NCI-H2171 treated with DMSO at 0.1 percent for 48 hours (cell line): ENCODE measurements around the gene ACVR1C.

ENCODE experiments used
- DNase-seq: peaks from one replicate; lab custom pipeline; 2025; lab: John Stamatoyannopoulos, UW

The ACVR1C gene

DNA sequence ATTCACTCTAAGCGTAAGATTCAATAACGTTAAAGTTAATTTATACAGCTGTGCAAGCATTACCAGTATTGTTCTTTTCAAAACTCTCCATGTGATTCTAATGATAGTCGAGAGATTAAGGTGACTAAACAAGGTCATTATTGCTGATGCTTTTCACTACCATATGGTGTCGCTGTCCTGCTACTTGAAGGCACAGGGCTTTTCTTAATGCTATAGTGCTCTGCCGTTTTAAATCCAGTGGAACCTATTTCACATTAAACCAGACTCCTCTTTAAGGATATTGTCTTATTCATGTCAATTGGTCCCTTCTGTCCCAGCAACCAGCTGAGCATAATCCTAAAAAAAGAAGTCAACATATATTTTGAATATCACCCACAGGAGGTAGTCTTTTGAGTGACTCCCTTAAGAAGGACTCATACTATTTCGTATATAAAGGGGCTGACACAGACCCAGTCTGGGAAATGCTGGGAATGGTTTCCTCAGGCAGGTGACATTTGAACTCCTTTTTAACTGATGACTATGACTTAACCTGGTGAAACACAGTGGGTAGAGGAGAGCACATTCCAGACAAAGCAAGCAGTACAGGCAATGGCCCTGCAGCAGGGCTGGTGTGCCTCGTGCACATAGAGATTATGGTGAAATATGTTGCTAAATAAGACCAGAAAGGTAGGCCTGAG, 130.9 kb downstream of the ACVR1C start:
- DNase-seq, result peak; percentile 83

DNA sequence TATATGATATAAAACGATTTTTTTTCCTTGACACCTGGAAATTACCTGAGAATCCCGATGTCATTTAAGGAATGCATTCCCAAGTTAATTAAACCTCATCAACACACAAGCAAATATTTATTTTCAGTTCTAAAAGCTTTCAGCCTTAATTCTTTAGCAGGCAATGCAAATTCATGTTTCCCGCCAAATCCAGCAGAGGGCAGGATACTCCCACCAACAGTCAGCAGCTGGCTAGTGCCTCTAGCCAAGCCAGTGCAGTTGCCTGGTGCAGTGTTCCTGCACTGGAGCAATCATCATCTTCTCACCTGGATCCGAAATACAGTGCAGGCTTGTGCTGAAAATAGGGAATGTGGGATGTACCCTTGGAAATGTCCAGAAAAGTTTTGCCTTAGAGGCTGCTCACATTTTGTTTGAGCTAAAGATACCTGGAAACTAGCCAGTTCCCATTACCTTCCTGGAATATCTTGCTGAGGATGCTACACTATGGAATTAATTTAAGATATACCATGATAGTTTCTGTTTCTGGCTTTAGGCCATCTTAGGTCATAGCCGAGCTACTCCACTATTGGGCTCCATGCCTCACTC, 136.4 kb downstream of the ACVR1C start:
- peak; percentile 80 for DNase-seq

DNA sequence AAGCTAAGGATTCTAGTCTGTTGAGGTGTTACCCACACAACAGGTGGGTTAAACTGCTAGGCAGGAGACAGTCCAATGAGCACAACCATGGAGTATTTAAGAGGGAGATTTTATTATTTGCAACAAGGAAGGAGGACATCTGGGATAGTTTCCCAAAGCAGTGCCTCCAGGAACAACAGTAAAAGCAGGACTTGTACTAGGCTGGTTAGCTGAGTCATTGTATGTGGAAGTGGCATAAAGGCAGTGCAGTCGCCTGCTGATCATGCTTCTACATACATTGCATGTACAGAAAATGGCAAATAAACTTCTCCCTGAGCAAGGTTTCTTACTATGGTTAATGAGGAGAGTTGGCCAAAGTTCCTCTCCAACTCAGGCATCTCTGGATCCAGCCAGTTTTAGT, 138.7 kb downstream of the ACVR1C start:
- no peak for DNase-seq

DNA sequence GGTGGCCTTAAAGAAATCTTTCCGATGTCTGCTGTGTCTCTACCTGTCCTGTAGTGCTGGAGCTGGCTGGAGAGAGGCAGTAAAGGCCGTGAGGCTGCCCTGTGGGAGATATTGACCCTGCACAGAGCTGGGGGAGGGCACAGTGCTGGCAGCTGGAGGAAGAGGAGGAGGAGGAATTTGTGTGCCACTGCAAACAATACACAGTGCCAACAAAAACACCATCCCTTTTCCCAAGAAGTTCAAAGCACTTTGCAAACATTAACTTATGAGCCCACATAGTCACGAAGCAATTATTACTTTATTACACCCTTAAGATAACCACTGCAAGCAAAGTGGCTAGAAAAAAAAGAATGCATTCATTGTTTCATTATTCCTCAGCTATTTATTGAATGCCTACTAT, 139.8 kb downstream of the ACVR1C start:
- DNase-seq, result no peak

DNA sequence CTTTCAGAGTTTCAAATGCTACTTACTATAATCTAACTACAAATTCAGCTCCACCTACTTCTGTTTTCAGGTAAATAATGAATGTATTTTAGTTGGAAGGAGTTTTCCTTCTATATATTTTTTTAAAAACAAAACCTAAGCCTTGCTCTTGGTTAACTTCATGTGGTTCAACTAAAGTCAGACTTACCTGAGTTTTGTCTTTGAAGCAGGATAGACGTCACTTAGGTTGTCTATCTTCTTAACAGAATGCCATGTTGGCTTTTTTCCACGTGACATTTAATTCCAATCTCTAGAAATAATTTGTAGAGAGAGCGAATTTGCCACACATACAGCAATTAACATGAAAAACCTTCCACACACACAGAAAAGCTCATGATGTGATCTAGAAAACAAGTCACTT, 140.9 kb downstream of the ACVR1C start:
- DNase-seq, result no peak

DNA sequence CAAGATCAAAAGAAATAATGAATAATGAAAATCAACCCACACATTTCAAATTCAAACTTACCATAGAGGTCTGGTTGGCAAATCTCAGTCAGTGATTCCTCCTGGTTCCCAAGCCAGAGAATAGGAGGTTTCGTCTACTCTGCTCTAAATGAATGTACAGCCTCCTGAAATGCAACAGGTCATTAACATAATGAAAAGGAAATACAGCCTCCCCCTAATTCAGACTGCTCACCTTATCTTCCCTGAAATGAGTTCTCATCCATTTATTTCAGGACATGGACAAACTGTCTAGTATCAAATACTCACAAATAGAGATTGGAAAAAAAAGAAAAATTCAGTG, 141.4 kb downstream of the ACVR1C start:
- DNase-seq, result no peak

DNA sequence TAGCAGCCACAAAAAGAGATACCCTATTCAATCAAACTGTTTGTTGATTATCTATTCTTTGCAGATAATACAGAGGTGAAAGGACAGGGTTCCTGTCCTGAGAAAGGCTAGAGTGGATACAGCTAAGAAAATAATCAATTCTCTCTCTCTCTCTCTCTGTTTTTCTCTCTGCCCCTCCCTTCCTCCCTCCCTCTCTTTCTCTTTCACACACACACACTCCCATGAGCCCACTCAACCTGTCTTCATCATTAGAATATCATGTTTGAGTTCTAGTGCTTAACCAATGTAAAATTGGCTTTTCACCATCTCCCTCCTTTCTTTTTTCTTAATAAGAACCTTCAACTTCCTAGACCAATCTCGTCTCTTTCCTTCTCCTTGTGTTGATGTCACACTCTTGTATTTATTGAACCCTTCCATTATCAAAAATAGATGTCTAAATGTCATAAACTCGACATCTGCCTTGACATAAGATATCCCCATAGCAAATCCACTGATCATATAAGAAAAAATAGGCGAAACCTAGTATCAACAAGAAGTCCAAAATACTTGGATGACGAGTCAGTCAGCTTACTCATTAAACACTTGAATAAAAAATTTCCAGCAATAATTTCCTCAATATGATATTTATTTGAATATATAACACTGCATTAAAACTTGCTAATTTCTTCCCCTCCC, 141.9 kb downstream of the ACVR1C start:
- no peak for DNase-seq

DNA sequence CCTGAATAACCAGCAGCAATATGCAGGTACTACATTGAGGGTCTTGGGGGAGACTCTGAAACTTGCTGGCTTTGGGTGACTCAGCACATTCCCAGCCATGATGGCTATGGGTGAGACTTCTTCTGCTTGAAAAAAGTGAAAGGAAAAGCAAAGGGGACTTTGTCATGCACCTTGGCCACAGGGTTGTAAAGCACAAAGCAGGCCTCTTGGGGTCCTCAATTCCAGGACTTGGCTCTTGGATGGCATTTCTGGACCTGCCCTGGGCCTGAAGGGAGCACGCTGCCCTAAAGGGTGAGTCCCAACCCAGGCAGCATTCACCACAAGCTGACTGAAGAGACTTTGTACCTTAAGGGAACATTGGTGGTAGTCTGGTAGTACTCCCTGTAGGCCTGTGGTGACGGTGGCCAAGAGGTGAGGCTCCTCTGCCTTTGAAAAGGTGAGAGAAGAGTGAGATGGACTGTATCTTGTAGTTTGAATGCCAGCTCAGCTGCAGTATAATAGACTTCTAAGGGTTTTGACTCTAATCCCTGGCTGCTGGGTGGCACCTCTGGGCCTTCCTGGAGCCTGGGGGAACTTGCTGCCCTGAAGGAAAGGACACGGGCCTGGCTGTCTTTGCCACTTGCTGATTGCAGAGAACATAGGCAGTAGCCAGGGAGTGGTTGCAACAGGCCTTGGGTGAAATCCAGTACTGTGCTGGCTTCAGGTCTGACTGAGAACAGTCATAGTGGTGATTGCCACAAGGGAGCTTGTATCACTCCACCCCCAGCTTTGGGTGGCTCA, 148.3 kb downstream of the ACVR1C start:
- DNase-seq, result no peak

DNA sequence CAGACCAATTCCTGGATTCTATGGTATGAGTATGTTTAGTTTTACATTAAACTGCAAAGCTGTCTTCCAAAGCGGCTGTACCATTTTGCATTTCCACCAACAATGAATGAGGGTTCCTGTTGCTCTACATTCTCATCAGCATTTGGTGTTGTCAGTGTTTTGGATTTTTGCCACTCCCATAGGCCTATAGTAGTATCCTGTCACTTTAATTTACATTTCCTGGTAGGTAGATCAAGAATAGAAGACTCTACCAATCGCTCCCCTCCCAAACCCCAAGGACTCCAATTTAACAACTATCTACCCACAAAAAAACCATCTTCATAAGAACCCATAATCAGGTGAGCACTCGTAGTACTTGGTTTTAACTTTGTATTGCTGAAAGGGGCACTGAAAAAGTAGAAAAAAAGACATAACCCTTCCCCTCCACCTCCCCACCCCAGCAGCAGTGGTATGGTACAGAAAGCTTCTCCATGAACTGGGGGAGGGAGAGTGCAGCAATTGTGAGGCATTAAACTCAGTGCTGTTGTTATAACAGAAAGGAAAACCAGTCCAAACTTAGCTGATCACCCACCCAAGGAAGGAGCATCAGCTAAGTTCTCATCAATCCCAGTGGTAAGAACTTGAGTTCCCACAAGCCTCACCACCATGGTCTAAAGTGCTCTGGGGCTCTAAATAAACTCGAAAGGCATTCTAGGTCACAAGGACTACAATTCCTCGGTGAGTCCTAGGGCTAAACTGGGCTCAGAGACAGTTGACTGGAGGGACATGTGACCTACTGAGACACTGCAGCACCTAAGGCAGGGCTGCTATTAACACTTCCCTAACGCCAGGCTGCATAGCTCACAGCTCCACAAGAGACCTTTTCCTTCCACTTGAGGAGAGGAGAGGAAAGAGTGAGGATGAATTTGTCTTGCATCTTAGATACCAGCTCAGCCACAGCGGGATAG, 149.3 kb downstream of the ACVR1C start:
- DNase-seq, result no peak

DNA sequence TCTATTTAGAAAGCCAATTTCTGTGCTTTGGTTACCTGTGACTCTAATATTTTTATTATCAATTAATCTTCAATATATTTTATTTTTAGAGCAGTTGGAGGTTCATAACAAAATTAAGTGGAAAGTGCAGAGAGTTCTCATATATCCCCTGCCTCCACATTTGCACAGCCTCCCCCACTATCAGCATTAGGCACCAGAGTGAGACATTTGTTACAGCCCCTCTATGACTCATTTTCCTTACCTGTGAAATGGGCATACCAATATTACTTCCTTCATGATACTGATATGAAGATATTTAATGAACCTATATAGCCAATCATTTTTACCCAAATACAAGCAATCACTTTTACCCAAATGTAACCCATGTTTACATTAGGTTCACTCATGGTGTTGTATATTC, 150.7 kb downstream of the ACVR1C start:
- no peak for DNase-seq

DNA sequence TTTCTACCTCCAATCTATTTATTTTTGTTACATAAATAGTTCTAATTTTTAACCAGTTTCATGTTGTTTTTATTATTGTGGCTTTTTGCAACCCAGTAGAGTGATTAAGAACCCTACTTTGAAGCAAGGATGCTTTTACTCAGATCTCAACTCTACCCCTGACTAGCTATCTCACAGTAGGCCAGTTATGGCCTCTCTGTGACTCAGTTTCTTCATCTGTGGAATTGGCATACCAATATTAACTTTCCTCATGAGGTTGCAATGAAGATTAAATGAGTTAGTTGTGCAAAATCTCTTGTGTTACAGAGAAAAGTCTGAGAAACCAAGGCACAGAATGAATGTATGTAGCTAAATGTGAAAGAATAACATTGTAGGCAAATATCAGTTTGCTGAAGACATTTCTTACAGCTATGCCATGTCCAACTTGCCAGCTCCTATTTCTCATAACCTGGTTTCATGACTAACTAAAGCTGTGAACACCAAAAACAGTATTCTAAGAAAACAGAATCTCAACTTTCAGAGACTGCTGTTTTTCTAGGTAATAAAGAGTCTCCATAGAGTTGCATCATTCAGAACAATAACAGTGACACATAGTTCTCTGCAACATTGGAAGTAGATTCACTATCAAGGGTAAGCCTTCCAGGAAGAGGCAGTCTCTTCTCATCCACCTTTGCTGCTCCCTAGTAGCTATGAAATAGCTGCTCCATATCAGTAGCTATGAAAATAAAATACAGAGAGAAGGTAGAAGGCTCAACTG, 151.5 kb downstream of the ACVR1C start:
- DNase-seq, result no peak
